Measurements from ENCODE around the gene NDUFB4.
"Not testable (repeated sequence)": the region's sequence is repeated elsewhere in the genome, so short reads cannot be mapped to it uniquely, and the experiment has no call there.

Gene NDUFB4

GRCh38 chr3:120572027-120572426 lies 24.1 kb upstream of the NDUFB4 start:
- DNase-seq: no peak

- no peak for DNase-seq
These were observed 8.7 kb upstream of the NDUFB4 start for GRCh38 chr3:120587332-120587975.

- DNase-seq: no peak
These were observed 384 bp upstream of the NDUFB4 start for GRCh38 chr3:120595788-120596115.

- DNase-seq: no peak
These were observed 702 bp downstream of the NDUFB4 start for GRCh38 chr3:120596853-120597223.

GRCh38 chr3:120597445-120598049 lies 1.4 kb downstream of the NDUFB4 start:
- no peak for DNase-seq

DNA sequence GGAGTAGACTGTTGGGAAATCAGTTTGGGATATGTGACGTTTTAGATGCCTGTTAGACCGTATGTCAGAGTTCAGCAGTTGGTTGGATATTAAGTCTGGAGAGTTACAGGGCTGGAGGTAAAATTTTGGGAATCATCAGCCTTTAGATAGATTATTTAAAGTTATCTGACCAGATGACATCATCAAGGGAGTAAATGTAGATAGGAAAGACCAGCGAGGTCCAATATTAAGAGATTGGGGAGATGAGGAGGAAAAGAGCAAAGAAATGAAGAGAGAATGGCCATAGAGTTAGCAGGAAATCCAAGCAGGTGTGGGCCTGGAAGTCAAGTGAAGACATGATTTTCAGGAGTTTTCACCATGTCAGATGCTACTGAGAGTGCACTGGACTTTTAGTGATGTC lies 3.1 kb downstream of the NDUFB4 start:
- no peak for DNase-seq

DNA sequence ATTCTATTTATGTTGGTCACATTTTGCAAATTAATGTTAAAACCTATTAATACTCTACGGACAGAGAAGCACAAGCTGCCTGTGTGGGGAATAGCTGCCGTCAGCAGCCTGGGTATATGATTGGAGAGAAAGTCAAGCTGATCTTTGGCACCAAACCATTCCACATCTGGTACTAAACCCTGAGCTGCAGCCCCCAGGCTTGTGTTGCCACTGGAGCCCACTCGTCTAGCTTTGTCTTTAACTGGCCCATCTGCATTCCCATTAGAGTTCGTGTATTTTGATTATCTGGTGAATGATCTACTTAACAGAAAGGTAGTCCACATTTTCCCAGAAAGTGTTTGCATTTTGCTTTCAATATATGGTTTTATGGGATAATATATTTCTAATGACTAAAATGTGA lies 5.4 kb downstream of the NDUFB4 start:
- DNase-seq: no peak

- no peak for DNase-seq
These were observed 6.5 kb downstream of the NDUFB4 start for GRCh38 chr3:120602682-120603081.

GRCh38 chr3:120604382-120604781 lies 8.2 kb downstream of the NDUFB4 start:
- DNase-seq: no peak

DNA sequence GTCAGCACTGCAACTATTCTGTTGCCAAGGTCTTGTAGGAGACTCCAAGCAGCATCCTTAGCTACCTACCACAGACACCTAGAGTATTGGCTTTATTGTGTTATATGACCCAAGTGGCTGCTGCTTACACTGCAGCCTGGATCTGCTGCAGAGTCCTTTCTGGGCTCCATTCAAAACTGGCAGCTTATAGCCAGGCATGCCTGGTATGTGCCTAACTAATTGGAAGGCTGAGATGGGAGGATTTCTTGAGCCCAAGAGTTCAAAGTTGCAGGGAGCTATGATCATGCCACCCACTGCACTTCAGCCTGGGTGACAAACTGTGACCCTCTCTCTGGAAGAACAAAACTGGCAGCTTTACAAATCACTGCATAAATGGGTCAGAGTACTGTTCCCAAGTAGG lies 8.6 kb downstream of the NDUFB4 start:
- DNase-seq: no peak

DNA sequence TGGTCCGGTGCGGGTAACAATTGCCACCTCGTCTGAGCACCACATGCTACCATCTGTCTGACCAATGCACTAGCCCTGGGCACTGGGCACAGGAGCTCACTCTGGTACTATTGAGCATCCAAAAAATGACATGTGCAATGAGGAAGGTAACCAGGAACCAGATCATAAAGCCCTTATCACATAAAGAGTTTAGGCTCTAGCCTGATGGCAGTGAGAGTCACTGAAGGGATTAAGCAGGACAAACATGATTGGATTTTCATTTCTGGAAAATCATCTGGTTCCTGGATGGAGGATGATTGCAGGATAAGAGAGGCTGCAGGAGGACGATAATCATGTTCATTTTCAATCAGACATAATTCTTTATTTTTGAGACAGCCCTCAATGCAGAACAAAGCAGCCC lies 12.4 kb downstream of the NDUFB4 start:
- no peak for DNase-seq

DNA sequence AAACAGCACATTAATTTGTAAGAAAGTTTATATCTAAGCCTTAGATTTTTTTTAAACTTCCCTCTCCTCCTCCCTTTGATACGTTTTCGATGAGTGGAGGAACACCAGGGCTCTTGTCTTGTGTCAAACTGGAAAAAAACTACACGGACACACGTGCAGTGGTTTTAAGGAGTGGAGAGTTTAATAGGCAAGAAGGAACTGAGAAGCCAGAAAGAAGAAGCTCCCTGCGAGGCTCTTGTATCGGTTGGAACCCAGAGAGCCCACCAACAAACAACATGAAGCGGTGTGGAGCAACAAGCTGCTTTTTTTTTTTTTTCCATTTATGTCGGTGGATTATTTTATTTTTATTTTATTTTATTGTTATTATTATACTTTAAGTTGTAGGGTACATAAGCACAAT lies 18.6 kb downstream of the NDUFB4 start:
- DNase-seq: no peak

- no peak for DNase-seq
These were observed 19.9 kb downstream of the NDUFB4 start for GRCh38 chr3:120615847-120616609.

GRCh38 chr3:120616745-120617144 lies 20.6 kb downstream of the NDUFB4 start:
- not testable (repeated sequence) for DNase-seq

DNA sequence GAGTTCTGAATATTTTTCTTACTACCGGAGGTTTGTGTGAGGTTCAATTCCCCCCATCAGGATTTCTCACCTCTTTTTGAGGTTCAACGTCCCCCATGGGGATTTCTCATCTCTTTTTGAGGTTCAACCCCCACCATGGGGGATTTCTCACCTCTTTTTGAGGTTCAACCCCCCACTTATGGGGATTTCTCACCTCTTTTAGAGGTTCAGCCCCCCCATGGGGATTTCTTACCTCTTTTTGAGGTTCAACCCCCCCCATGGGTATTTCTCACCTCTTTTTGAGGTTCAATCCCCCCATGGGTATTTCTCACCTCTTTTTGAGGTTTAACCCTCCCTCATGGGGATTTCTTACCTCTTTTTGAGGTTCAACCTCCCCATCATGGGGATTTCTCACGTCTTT lies 26.3 kb downstream of the NDUFB4 start:
- no peak for DNase-seq

- no peak for DNase-seq
These were observed 27.0 kb downstream of the NDUFB4 start for GRCh38 chr3:120622870-120623726.

DNA sequence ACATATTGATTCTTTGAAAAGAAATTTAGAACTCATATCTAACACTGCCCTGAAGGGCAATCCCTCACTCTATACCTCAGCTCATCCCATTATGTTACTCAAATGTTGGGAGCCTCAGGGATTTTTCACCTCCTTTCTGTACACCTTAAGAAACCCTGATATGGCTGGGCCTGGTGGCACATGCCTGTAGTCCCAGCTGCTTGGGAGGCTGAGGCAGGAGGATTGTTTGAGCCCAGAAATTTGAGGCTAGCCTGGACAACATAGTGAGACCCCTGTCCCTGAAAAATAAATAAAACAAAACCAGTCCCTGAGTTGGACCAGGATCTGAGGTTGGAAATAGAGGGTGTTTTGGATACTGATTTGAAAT lies 27.6 kb downstream of the NDUFB4 start:
- DNase-seq: no peak

DNA sequence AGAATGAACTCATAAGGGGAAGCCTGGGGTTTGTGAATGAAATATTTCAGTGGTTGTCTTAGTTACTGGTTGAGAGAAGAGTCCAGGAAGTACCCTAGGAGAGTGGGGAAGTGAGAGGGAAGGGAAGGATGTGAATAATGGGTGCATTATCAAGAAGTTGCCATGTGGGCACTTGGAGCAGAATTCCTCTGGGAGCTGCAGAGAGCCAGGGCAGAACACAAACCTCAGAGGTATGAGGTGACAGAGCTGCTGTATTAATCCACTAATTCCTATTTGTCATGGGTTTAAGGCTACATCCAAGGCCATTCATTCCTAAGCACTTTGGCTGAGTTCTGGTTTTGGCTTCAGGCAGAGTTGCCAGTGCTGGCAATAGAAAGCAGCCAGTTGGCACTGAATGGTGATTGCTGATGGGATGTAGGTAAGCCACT lies 29.0 kb downstream of the NDUFB4 start:
- DNase-seq: no peak

DNA sequence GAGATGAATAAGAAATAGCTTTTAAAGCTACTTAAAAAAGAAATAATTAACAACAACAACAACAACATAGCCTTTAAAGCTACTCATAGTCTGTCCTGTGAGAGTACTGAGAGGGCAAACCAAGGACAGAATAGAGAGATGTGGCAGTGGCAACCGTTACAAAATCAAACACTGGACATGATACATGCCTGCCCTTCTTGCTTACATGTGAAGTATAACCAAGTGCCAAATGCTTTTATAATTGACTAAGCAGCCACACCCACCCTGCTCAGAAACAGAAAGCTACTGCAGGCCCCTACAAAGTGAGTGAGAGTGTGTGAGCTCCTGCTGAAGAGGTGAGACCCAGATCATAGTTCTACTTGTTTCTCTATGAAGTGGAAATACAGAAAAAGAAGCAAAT lies 38.4 kb downstream of the NDUFB4 start:
- DNase-seq: no peak

GRCh38 chr3:120636795-120637401 lies 40.8 kb downstream of the NDUFB4 start:
- no peak for DNase-seq

DNA sequence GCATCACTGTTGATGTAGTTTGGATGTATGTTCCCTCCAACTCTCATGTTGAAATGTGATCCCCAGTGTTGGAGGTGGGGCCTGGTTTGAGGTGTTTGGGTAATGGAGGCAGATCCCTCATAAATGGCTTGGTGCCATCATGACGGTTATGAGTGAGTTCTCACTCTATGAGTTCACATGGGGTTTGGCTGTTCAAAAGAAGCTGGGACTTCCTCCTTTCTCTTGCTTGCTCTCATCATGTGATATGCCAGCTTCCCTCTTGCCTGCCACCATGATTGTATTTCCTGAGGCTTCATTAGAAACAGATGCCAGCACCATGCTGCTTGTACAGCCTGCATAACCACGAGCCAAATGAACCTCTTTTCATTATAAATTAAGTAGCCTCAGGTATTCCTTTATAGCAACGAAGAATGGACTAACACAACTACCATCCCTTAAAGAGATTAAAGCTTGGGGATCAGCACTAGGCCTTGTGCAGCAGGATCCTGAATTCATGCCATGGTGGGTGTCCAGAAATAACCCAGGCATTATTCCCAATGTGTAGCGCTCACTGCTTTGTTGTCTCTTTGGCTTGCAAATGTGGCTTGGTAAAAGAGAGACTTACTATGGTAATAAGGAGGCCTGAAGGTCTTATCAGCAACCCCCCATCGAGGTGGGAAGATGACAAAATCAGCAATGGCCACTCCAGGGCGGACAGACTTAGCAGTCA lies 41.9 kb downstream of the NDUFB4 start:
- DNase-seq: no peak

- not testable (repeated sequence) for DNase-seq
These were observed 42.7 kb downstream of the NDUFB4 start for GRCh38 chr3:120638820-120639219.

Measured in central memory CD4-positive, alpha-beta T cell (primary cell).